Stimulated activated CD8-positive, alpha-beta memory T cell treated with anti-CD3 and anti-CD28 coated beads, Interleukin-4, amount 100 ng/mL, for 1 hour (primary cell): ENCODE measurements around the gene GALNT13.

Experiments
- DNase-seq, 2 donors: peaks; one replicate each; pipeline ENCODE4 v3.0.0-alpha.2; 2020; ENCODE audit warnings: low read depth in 2 of 2, low spot score in 1 of 2

GALNT13 gene

GRCh38 chr2:153871231-153872221 is at the start of gene GALNT13:
GALNT13 (plus strand) TSS chr2:153871922.
- DNase-seq = no peak

GRCh38 chr2:153823880-153824279 is 47.8 kb upstream of the GALNT13 start:
- DNase-seq = no peak

DNA sequence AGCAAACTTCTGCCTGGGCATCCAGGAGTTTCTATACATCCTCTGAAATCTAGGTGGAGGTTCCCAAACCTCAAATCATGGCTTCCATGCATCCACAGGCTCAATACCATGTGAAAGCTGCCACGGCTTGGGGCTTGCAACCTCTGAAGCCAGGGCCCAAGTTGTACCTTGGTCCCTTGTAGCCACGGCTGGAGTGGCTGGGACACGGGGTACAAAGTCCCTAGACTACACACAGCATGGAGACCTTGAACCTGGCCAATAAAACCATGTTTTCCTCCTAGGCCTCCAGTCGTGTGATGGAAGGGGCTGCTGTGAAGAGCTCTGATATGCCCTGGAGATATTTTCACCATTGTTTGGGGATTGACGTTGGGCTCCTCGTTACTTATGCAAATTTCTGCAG is 43.4 kb upstream of the GALNT13 start:
- DNase-seq = no peak

GRCh38 chr2:153834662-153835061 is 37.1 kb upstream of the GALNT13 start:
- DNase-seq = no peak

GRCh38 chr2:153858250-153858649 is 13.5 kb upstream of the GALNT13 start:
- no peak for DNase-seq

GRCh38 chr2:153864022-153864421 is 7.7 kb upstream of the GALNT13 start:
- no peak for DNase-seq

GRCh38 chr2:153866595-153866994 is 5.1 kb upstream of the GALNT13 start:
- no peak for DNase-seq

- DNase-seq = no peak
These were observed 1.4 kb upstream of the GALNT13 start for GRCh38 chr2:153870308-153870707.

DNA sequence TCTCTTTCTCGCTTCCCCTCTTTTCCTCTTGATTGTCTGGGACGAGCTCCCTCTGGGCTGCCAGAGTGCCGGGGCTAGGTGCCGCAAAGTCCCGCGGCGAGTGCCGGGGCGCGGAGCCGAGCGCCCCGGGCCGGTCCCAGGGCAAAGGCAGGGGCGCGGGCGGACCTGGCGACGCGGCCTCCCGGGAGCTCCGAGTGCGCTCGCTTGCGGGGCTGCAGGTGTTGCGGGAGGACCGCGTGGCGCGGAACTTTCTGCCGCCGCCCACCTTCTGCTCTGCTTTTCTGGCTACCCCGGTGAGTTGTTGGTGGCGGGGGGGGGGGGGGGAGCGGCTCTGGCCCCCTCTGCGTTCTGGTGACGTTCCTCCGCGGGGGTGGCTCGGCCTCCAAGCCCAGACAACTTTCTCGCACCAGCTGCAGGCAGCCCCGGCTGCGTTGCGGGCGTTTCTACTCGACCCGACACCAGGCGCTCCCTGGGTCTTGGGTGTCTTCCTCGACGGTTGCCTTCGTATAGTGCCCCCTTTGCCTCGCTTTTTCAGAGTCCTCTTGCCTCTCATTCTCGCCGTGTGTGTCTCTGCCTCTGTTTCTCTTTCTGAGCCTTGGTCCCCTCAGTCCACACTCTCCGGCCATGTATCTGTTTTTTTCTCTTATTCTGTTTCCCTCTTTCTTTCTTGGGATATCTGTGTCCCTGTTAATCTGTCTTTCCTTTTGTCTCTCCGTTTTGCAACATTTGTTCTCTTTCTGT is 759 bp downstream of the GALNT13 start:
- DNase-seq = no peak

GRCh38 chr2:153873052-153874048 is 1.6 kb downstream of the GALNT13 start:
- no peak for DNase-seq

GRCh38 chr2:153875801-153876466 is 4.2 kb downstream of the GALNT13 start:
- no peak for DNase-seq

GRCh38 chr2:153880926-153881325 is 9.2 kb downstream of the GALNT13 start:
- DNase-seq = no peak

DNA sequence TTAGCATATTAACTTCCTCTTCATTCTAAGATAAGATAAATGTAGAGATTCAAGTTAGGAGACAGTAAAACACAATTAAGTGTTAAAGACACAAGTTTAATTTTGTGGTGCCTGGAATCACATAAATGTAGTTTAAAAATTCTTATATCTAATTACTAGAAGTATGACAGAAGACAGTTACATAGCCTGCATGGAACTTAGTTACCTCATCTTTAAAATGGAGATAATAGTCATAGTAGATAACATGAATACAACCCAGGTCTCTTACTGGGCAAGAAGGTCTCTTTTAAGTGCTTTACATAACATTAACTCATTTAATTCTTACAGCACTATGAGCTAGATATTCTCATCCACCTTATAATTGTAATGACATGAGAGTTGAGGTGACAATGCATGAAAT is 15.1 kb downstream of the GALNT13 start:
- DNase-seq = no peak

GRCh38 chr2:153890576-153890975 is 18.9 kb downstream of the GALNT13 start:
- DNase-seq = no peak

DNA sequence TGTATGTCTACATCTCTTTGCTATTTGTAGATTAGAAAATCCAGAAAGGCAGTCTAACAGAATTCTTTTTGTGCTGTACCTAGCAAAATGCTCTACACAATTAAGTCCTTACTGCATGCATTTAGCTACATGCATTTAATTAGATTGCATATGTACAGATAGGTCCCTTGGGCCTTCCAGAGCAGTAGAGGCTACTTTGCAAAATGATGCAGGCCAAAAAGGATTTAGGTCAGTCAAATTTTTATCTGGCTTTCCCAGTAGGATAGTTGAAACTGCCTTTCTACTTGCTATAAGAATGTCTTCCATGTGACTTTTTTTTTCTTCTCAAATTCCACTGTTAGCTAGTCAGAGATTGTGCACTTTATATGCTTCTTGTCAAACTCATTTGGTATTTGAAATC is 19.3 kb downstream of the GALNT13 start:
- DNase-seq = no peak

DNA sequence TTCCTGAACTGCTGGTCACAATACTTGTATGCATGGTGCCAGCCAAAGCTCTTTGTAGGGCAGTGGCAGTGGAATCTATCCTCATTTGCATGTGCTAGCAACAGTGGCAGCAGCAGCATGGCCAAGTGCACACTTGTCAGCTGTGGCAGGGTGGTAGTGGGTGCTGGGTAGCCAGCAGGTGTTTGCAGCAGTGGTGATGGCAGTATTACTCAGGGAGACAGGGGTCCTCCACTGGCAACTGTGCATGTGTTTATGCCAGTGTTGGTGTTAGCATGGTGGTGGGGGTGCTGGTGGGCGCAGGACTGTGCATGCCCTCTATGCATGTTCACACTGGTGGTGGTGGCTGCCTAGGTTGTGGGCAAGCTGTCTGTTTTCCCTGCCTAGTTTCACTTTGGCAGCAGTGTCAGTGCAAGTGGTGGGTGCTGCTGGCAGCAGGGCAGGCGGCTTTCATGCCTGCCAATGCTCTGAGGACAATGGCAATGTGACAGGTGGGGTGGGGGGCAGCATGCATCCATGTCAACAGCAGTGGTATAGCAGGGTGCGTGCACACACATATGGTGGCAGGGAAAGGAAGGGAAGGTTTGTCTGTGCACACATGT is 41.2 kb downstream of the GALNT13 start:
- DNase-seq = no peak

- no peak for DNase-seq
These were observed 45.8 kb downstream of the GALNT13 start for GRCh38 chr2:153917570-153917969.

DNA sequence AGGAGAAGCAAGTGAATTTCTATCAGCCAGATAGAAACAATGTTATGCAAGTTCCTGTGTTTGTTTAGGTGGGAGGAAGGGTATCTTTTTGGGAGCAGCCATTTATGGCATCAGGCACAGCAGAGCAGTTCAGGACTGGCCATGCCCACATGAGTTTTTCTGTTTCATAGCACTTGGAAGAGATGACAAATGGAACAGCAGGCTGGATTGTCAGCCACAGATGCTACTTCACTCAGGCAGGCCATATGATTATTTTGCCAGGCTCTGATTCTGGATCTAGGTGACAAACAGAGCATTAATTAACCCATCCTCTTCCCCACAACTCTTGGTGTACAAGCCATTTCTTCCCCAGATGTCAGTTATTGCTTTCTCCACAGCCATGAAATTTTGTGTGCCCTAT is 63.8 kb downstream of the GALNT13 start:
- DNase-seq = no peak

DNA sequence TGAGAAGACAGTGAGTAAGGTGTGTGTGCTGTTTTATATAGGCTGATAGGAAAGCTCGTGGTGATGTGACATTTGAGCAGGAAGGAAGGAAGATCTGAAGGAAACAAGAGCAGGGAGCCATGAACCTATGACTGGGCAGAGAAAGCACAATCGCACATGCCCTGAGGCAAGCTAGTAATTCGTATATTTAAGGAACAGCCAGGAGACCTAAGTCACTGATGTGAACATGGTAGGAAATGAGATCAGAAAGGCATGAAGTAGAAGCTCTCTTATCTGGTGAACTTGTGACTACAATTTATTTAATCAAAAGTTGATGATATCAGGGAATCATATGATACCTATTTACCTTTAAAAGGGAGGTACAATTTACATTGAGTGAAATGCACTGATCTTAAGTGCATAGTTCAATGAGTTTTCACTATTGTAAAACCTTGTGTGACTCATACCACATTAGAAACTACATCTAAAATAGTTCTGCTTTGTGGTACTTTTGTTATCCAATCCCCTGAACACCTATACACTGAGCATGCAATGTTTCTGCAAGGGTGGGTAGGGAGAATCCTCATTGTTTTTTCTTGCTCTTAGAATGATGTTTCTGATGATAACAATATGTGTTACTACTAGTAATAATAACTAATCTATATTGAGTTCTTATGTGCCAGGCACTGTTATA is 67.5 kb downstream of the GALNT13 start:
- no peak for DNase-seq
